HL-60/S4 (cell line): ENCODE measurements around the gene KIF1A.
"Not testable (repeated sequence)": the region's sequence is repeated elsewhere in the genome, so short reads cannot be mapped to it uniquely, and the experiment has no call there.

Experiments used
- in situ Hi-C: fragments of 300-500 bp; cut with MboI; formaldehyde crosslinking; loops from 2 replicates; pipeline ENCODE4 v1.14.3; 2022; ENCODE audit warnings: low sequenced_read_pairs

The KIF1A gene

DNA sequence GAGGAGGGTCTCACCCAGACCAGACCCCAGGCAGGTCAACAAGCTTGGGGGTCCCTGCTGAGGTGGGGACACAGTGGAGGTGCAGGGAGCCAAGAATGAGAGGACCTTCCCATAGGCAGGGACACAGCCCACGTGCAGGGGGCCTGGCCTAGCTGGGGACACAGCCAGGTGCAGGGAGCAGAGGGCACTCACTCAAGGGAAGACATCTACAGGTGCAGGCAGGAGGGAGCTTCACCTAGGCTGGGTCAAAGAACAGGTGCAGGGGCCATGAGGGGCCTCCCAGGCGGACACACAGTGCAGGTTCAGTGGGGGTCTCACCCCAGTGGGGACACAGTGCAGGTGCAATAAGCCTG is 129.0 kb downstream of the KIF1A start:
- in situ Hi-C loops, result not testable (repeated sequence)

DNA sequence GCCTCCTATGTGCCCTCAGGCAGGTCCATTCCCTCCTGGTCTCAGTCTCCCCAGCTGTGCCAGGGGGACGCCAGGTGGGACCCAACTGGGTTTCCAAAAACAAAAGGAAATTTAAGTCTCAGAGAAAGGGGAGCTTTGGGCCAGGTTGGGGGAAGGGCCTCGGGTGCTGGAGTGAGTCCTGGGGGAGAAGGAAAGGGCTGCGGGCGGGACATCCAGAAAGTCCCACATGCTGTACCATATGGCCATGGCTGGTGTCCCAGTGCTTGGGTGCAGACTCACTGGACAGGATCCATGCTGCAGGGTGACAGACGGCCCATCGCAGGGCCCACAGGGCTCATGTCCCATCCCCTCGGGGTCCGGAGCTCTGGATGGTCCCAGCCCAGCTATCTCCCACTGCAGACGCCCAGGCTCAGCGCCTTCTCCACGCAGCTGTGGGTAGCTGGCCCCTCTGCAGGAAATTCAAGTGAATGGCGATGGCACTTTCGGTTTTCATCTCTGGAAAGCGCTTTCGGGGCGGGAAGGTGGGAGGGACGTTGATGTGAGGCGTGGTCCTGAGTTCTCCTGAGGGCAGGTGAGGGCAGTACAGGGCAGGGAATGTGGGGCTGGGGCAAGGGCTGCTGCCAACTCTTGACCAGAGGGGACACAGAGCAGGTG is 129.5 kb downstream of the KIF1A start:
- in situ Hi-C loops, result not testable (repeated sequence)

DNA sequence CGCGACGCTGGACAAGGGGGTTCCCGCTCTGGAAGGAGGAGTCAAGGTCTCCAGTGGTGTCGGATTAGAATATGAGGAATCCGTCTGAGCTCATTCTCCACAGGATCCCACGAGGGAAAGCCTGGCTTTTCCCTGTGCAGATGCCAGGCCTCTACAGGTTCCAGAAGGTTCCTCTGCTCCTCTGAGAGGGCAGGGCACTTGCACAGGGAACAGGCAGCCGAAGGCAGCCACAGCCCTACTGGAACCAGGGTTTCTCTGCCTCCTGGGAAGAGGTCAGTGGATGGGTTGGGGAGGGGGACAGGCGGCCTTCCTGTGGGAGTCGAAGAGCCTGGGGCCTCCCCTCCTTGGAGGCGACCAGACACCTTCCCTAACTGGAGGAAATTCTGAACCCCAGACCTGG is 130.0 kb downstream of the KIF1A start:
- in situ Hi-C loops, result no loop called here

GRCh38 chr2:240688553-240688919 is 131.5 kb downstream of the KIF1A start:
- in situ Hi-C loops, result no loop called here

GRCh38 chr2:240687741-240688552 is 132.1 kb downstream of the KIF1A start:
- in situ Hi-C loops, result no loop called here

- in situ Hi-C loops, result no loop called here
These were observed 132.8 kb downstream of the KIF1A start for GRCh38 chr2:240687045-240687740.

GRCh38 chr2:240686460-240686859 is 133.6 kb downstream of the KIF1A start:
- in situ Hi-C loops, result no loop called here

DNA sequence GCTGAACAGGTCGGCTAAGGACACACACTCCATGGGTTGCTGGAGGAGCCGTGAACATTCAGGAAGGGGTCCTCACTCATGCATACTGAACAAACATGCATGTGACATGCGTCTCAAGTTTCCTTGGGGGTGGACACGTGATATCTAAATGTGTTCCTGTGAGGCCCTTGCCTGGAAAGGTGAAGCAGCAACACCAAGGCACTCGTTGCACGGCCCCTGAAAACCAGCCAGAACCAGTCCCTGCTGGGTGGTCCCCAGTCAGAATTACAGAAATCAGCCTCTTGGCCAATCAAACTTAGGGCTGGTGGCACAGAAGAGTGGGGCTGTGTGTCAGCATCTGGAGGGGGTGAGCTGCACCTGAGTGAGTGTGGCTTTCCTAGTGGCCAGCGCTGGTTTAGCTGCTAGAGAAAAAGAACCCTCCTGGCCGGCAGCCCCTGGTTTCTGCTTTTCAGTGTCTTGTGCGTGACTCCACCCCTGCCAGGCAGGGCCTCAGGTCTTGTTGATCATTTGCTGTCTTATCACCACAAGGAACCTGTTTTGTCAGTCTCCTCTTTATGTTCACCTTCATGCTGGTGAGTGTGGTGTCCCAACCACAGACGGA is 134.1 kb downstream of the KIF1A start:
- in situ Hi-C loops, result no loop called here

- in situ Hi-C loops, result not testable (repeated sequence)
These were observed 135.9 kb downstream of the KIF1A start for GRCh38 chr2:240683980-240684728.

DNA sequence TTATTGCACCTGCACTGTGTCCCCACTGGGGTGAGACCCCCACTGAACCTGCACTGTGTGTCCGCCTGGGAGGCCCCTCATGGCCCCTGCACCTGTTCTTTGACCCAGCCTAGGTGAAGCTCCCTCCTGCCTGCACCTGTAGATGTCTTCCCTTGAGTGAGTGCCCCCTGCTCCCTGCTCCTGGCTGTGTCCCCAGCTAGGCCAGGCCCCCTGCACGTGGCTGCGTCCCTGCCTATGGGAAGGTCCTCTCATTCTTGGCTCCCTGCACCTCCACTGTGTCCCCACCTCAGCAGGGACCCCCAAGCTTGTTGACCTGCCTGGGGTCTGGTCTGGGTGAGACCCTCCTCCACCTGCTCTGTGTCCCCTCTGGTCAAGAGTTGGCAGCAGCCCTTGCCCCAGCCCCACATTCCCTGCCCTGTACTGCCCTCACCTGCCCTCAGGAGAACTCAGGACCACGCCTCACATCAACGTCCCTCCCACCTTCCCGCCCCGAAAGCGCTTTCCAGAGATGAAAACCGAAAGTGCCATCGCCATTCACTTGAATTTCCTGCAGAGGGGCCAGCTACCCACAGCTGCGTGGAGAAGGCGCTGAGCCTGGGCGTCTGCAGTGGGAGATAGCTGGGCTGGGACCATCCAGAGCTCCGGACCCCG is 136.6 kb downstream of the KIF1A start:
- in situ Hi-C loops, result not testable (repeated sequence)

GRCh38 chr2:240682431-240683224 is 137.4 kb downstream of the KIF1A start, which contains the start of gene AQP12B:
TSS of gene AQP12B (minus strand) at chr2:240682885. CDS start at chr2:240682837, 48 bp downstream.
- in situ Hi-C loops, result not testable (repeated sequence)

- in situ Hi-C loops, result not testable (repeated sequence)
These were observed 139.8 kb downstream of the KIF1A start for GRCh38 chr2:240680185-240680584.

GRCh38 chr2:240678909-240679308 is 141.1 kb downstream of the KIF1A start:
- in situ Hi-C loops, result not testable (repeated sequence)

DNA sequence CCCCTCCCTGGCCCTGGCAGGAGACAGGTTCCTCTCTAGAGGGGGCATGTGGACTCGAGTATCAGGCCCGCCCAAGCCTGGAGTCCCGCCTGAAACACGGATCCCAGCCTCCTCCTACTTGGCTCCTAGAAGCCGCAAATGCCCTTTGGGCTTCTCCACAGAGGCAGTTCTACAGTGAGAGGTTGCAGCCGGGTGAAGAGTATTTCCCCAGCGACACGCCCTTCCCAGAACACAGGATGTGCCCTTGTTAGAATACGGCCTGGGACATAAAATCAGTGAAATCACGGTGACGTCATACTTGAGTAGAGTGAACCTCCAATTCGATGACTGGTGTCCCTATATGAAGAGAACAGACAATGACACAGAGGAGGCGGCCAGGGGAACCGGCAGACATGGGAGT is 142.0 kb downstream of the KIF1A start:
- in situ Hi-C loops, result not testable (repeated sequence)

- in situ Hi-C loops, result not testable (repeated sequence)
These were observed 144.7 kb downstream of the KIF1A start for GRCh38 chr2:240675345-240675744.

GRCh38 chr2:240674461-240675184 is 145.4 kb downstream of the KIF1A start:
- in situ Hi-C loops, result not testable (repeated sequence)

DNA sequence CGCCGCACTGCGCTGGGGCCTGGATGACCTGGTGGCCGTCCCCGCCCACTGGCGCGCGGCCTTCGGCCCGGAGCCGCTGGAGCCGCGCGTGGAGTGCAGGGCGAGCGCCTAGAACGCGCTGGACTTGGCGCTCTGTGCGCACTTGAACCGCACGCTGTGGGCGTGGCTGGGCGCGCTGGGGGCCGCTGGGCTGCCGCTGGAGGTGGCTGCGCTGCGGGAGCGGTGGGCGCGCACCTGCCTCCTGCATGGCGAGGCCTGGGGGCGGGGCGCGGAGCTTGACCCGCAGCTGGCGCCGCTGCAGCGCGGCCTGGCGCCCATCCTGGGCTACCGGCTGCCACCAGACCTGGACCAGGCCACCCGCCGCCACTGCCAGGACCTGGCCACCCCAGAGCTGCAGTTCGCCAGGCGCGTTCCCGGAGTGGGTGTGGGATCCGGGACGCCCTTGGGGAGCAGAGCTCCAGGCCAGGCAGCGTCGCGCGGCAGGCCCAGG is 147.3 kb downstream of the KIF1A start:
- in situ Hi-C loops, result no loop called here

- in situ Hi-C loops, result no loop called here
These were observed 147.8 kb downstream of the KIF1A start for GRCh38 chr2:240672076-240672700.
